Testis (tissue), 3 donors: ENCODE results near the gene SPG11. TPM values are rescaled to one million over a fixed set of nuclear protein-coding genes. Genes with fewer than 3 reads are reported as not detected.

ENCODE experiments used
- DNase-seq: peaks from one replicate; pipeline ENCODE4 v3.0.0-alpha.2; 2019
- H3K27ac ChIP-seq, 2 donors: fragments of 200-600 bp; sonication (generic); one replicate each; pipeline ENCODE4 v1.5.1; 2019
- H3K27me3 ChIP-seq: fragments of 200-600 bp; sonication (generic); one replicate; pipeline ENCODE4 v1.5.1; 2019
- H3K36me3 ChIP-seq: fragments of 200-600 bp; sonication (generic); one replicate; pipeline ENCODE4 v1.5.1; 2017; ENCODE audit warnings: low read depth; ENCODE audit errors: missing control alignments
- H3K4me1 ChIP-seq: fragments of 200-600 bp; sonication (generic); one replicate; pipeline ENCODE4 v1.5.1; 2019
- H3K4me3 ChIP-seq, 2 donors: fragments of 200-600 bp; sonication (generic); one replicate each; pipeline ENCODE4 v1.5.1; 2017 to 2019
- H3K9me3 ChIP-seq: fragments of 200-600 bp; sonication (generic); one replicate; pipeline ENCODE4 v1.5.1; 2017
- POLR2A ChIP-seq: fragments of 450-650 bp; IDR thresholded peaks from one replicate; pipeline ENCODE4 v1.6.1; 2017; ENCODE audit warnings: antibody characterized with exemption, mild to moderate bottlenecking, moderate library complexity
- WGBS, 2 donors: methylation state at CpG; one replicate each; pipeline ENCODE4 v1.1.5; 2018; 5-methylcytosine and 5-hydroxymethylcytosine counted together
- intact Hi-C: fragments of 100-400 bp; cut with DNase I; formaldehyde crosslinking; loops from one replicate; pipeline ENCODE4 v1.15.1; 2023; ENCODE audit warnings: low total_unique reads
- polyA plus RNA-seq: library from polyadenylated mRNA; stranded (reverse); fragments of 350-450 nt; fragmentation: Illumina TruSeq; extraction: RNeasy Lipid Tissue Mini Kit (QIAGEN cat#74804); gene quantifications from one replicate; pipeline ENCODE4 v1.2.3, GENCODE V29; 2014; ENCODE audit warnings: low read depth, low replicate concordance; ENCODE audit not compliant: insufficient read depth
- total RNA-seq, 2 donors: library from RNA; depleted of rRNA; stranded (reverse); fragments of >200 nt; gene quantifications; one replicate each; pipeline ENCODE4 v1.2.3, GENCODE V29; 2016
- TF ChIP-seq, protein P1 (sequence below), 3 experiments: fragments of 450-650 bp in 2 of 3; fragments of 200-600 bp in 1 of 3; sonication (generic) in 1 of 3; IDR thresholded peaks; one replicate each; pipeline ENCODE4 v1.5.1; 2016 to 2019; ENCODE audit warnings: antibody characterized with exemption in 3 of 3, mild to moderate bottlenecking in 2 of 3, moderate library complexity in 1 of 3

SPG11 gene
- total and polyA plus RNA-seq, 3 donors from 2014 or later: 89.6 to 137 (median 127) TPM

DNA sequence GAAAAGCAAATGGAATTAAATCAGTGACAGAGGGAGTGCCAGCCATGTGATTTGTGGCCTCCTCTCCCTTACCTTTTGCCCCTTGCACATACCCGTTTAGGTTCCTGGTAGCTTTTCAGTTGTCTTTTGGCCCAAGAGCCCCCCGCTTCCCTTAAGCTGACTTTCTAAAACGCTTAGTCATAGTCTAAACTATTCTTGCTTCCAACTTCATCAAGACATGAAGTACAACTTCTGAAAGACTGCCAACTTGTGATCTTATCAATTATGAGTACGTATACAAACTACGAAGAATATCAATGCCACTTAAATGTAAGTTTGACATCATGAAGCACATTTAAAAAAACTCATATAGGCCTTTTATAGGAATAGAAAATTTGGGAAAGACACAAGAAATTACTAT is 64.6 kb downstream of the SPG11 start:
- WGBS, 2 donors: 72% methylated on average over 5 of the region's 5 CpGs
- no peak for TF ChIP-seq POLR2A
- TF ChIP-seq, protein P1, sequence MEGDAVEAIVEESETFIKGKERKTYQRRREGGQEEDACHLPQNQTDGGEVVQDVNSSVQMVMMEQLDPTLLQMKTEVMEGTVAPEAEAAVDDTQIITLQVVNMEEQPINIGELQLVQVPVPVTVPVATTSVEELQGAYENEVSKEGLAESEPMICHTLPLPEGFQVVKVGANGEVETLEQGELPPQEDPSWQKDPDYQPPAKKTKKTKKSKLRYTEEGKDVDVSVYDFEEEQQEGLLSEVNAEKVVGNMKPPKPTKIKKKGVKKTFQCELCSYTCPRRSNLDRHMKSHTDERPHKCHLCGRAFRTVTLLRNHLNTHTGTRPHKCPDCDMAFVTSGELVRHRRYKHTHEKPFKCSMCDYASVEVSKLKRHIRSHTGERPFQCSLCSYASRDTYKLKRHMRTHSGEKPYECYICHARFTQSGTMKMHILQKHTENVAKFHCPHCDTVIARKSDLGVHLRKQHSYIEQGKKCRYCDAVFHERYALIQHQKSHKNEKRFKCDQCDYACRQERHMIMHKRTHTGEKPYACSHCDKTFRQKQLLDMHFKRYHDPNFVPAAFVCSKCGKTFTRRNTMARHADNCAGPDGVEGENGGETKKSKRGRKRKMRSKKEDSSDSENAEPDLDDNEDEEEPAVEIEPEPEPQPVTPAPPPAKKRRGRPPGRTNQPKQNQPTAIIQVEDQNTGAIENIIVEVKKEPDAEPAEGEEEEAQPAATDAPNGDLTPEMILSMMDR (IDR thresholded peaks at IDR 0.05): no peak
- Histone ChIP-seq H3K4me3 (no peak overlapping the region), H3K36me3 (no peaks in the 10 kb centered on the region), H3K27ac (no peak overlapping the region), H3K27me3 (no peaks in the 10 kb centered on the region), H3K9me3 (no peaks in the 10 kb centered on the region), H3K4me1 (no peaks in the 10 kb centered on the region)
- DNase-seq: no peak
- intact Hi-C loops: no loop called here

- Histone ChIP-seq H3K4me3 (no peak overlapping the region), H3K27me3 (no peaks in the 10 kb centered on the region), H3K4me1 (no peaks in the 10 kb centered on the region), H3K9me3 (no peaks in the 10 kb centered on the region), H3K27ac (no peak overlapping the region), H3K36me3 (no peaks in the 10 kb centered on the region)
- DNase-seq: no peak
- intact Hi-C loops: no loop called here
- TF ChIP-seq, protein P1 (IDR thresholded peaks at IDR 0.05): no peak
- TF ChIP-seq POLR2A: no peak
- WGBS, 2 donors: 79 to 81% methylated on average over 1 of the region's 1 CpG
Observed at GRCh38 chr15:44598066-44598465, 65.4 kb downstream of the SPG11 start.

GRCh38 chr15:44596511-44597010 is 66.9 kb downstream of the SPG11 start:
- TF ChIP-seq, protein P1 (IDR thresholded peaks at IDR 0.05): no peak
- TF ChIP-seq POLR2A: no peak
- H3K4me1 ChIP-seq: no peaks in the 10 kb centered on the region
- no peaks in the 10 kb centered on the region for H3K27me3 ChIP-seq
- 69 to 84% methylated on average over 1 of the region's 1 CpG for WGBS, 2 donors
- H3K9me3 ChIP-seq: no peaks in the 10 kb centered on the region
- H3K36me3 ChIP-seq: no peaks in the 10 kb centered on the region
- no peak overlapping the region for H3K4me3 ChIP-seq
- no peak overlapping the region for H3K27ac ChIP-seq
- DNase-seq: no peak
- intact Hi-C loops: no loop called here

GRCh38 chr15:44595656-44596510 is 67.6 kb downstream of the SPG11 start:
- Histone ChIP-seq H3K27me3 (no peaks in the 10 kb centered on the region), H3K4me3 (no peak overlapping the region), H3K4me1 (no peaks in the 10 kb centered on the region), H3K9me3 (no peaks in the 10 kb centered on the region), H3K27ac (no peak overlapping the region), H3K36me3 (no peaks in the 10 kb centered on the region)
- DNase-seq: no peak
- TF ChIP-seq, protein P1 (IDR thresholded peaks at IDR 0.05): no peak
- TF ChIP-seq POLR2A: no peak
- intact Hi-C loops: no loop called here
- 93 to 94% methylated on average over 3 of the region's 3 CpGs for WGBS, 2 donors
